Right lung (tissue), 5 donors: ENCODE results near the gene REM1. TPM values are rescaled to one million over a fixed set of nuclear protein-coding genes. Genes with fewer than 3 reads are reported as not detected.

ENCODE experiments used
- DNase-seq, 2 donors: peaks; one replicate each; pipeline ENCODE4 v3.0.0-alpha.2; 2013
- polyA plus RNA-seq, 5 donors: library from polyadenylated mRNA; unstranded; fragments of 120-200 nt; gene quantifications; one replicate each; pipeline versions ENCODE4 v1.2.1 to v1.2.3, GENCODE V29; 2013; ENCODE audit warnings: inconsistent platforms in 1 of 5, low replicate concordance in 1 of 5; ENCODE audit not compliant: insufficient read length in 5 of 5, insufficient read depth in 1 of 5

REM1 gene
- polyA plus RNA-seq, 5 donors: 5.2 to 9.1 (median 8.9) TPM

DNA sequence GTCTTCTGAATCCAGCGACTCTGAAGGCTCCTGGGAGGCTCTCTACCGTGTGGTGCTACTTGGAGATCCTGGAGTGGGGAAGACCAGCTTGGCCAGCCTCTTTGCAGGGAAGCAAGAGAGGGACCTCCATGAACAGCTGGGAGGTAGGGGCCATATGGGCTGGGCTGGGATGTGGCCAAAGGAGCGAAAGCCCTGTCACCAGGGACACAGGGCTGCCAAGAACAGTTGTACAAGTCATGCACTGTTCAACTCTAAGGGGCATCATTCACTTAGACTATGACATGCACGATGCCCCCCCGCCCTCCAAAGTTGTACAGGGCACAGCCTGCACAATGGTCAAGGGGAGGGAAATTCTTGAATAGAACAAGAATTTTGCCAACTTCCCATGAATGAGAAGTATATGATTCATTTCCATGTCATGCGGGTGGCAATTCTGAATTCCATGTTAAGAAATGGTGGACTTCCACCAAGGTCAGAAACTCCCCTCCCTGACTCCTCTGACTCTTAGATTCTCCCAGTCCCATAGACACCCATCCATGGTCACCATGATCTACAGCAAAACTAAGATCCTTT is 1.6 kb downstream of the REM1 start:
- DNase-seq: no peak

DNA sequence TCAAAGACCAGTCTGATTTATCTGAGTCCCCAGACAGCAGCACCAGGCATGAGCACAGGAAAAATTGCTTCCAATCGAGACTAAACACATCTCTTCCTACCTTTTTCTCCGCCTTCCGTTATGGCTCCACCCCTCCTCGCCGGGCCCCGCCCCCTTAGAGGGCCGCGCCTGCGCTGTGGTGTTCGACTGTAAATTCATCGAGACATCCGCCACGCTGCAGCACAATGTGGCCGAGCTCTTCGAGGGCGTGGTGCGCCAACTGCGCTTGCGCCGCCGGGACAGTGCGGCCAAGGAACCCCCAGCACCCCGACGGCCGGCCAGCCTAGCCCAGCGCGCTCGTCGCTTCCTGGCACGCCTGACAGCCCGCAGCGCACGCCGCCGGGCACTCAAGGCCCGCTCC is 8.9 kb downstream of the REM1 start:
- DNase-seq: no peak

DNA sequence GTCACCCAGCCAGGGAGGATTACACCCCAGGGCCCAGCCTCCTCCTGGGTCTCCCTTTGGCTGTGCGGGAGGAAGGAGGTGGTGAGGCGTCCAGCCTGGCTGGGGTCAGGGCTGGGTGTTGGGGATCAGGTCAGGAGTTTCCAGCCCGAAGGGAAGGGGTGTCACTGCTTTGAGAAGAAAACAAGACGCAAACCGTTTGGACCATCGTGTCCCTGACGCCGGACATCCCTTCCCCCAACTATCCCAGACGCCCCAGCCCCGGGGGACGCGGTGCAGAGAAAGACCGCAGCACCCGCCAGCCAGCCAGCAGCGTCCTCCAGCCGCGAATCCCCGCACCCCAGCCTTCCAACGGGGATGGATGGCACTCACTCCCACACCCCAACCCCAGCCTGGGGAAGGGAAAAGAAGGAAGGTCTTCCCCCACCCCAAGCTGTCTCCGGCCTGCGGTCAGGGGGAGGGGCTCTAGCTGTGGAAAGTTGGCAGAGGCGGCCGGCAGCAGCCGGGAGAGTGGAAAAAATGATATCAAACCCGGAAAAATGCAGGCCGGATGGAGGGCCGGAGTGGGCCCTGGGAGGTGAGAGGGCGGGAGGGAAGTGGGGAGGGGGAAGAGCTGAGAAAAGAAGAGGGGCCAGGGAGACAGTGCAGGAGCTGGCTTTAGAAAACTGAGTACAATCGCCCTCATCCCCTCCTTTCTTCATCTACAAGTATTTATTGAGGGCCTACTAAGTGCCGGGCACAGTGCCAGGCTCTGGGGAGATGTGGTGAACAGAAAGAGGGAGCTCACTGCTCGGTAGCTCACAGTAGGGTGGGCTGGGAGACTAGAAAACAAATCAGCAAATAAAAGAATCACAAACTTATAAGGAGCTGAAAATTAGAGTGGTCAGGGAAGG is 10.6 kb downstream of the REM1 start:
- DNase-seq: peak; percentile 92 to 94

DNA sequence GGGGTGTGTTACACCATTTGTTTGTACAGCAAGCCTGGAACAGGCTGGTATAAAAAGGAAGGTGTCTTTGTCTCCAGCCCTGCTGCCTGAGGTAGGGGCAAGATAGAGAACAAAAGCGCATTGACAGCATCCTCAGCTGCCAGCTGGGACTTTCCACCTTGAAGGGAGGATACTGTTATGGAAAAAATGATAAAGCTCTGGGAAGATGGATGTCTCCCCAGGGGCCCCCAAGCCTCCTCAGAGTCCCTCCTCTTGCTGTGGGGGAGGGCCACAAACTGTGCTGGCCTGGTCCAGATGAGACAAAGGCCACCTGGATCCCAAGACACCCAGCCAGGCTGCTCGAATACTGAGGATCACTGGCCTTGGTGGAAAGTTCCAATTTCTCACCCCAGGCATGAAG is 13.0 kb downstream of the REM1 start:
- no peak for DNase-seq

DNA sequence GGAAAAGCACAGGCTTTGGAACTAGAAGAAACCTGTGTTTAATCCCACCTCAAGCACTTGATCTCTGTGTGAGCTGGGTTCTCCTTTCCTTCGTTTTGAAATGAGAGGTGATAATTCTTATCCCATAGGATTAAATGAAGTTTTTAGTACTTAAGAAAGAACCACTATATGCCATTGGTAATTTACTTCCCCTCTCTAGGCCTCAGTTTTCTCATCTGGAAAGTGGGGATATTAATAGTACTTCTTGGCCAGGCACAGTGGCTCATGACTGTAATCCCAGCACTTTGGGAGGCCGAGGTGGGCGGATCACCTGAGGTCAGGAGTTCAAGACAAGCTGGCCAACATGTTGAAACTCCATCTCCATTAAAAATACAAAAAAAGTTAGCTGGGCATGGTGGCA is 14.1 kb downstream of the REM1 start:
- DNase-seq: no peak

DNA sequence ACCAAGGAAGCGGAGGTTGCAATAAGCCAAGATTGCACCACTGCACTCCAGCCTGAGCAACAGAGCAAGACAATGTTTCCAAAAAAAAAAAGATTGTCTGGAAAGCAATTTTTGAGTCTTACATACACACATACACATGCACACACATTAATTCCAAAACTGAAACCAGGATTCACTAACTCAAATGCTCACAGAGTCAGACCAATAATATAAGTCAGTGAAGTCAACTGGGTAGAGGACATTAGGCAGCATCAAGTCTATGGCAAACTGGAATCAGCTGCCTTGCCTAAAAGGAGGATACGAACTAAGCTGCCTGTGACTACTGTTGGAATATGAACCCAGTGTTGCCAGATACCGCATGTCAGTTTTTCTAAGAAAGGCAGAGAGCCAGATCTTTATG is 15.7 kb downstream of the REM1 start:
- no peak for DNase-seq

DNA sequence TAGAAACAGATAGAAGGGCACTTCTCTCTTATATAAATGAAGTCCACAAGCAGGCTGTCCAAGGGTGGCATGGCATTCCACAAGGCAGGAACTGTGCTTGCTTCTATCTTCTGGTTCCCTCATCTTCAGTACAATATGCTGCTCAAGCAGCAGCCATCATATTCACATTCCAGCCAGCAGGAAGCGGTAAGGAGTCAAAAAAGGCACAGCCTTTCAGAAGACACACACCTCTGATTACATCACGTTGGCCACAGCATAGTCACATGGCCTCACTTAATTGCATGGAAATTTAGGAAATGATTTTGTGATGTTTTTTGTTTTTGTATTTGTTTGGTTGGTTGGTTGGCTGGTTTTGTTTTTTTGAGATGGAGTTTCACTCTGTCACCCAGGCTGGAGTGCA is 19.0 kb downstream of the REM1 start:
- DNase-seq: peak in 1 of 2 donors; percentile 27

DNA sequence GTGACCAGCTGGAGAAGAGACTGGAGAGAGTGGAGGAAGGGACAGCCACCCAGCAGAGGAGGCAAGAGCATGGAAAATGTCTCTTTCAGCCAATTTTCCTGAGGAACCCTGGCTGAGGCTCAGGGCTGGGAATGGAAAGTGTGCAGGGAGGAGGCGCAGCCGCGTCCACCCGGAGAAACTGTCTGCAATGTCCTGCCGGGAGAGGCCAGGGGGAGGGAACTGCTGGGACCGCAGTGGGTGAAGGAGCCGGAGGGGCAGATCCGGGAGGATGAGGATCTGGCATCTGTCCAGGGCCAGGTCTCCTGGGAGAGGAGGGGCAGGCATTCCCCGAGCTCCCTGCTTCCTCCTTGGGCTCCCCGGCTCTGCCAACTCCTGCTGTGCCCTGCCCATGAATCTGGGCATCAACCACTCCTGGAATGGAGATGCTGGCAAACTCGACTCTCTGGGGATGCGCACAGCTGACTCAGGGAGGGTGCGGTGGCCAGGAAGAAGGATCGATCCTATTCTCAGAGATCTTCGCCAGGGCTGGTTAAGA is 21.7 kb downstream of the REM1 start:
- peak; percentile 87 to 90 for DNase-seq

DNA sequence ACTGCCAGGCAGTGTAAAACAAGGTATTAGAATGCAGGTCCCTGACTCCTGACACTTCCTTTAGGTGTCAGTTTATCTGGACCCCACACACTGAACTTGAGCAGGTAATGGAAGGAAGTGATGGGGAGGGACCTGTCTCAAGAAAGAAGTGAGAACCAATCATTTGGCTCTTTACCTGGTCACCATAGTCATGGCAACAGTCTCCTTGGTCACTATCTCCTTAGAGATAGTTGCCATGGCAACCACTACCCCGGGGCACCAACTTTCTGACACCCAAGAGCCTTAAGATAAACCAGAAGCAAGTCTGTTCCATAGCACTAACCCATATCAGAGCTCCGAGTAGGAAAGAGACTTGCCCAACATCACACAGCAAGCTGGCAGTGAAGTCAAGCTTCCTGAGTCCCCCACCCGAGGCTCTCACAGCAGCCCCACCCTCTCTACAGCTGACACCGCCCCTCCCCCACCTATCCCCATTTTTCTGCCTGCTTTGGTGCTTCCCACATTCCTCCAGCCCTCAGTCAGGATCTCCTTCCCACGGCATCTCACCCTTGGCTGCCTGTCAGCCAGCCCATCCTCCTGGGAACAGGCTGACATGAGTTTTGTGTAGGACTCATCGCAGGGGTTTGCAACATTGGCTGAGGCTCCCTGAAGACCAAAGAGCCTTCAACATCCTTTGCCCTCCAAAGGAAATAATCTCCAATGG is 22.9 kb downstream of the REM1 start:
- no peak for DNase-seq

DNA sequence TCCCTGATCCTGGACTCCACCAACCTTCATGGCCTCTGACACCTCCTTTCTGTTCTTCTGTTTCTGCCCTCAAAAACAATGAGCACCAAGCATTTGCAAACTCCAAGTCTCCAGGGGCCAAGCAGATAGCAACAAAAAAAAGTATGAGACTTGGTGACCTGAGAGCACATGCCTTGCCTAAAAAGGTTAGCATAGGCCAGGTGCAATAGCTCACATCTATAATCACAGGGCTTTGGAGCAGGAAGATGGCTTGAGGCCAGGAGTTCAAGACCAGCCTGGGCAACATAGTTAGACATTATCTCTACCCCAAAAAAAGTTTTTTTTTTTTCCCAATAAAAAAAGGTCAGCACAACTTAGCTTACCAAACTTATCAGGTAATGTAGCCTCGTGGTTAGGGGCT is 25.4 kb downstream of the REM1 start:
- no peak for DNase-seq

DNA sequence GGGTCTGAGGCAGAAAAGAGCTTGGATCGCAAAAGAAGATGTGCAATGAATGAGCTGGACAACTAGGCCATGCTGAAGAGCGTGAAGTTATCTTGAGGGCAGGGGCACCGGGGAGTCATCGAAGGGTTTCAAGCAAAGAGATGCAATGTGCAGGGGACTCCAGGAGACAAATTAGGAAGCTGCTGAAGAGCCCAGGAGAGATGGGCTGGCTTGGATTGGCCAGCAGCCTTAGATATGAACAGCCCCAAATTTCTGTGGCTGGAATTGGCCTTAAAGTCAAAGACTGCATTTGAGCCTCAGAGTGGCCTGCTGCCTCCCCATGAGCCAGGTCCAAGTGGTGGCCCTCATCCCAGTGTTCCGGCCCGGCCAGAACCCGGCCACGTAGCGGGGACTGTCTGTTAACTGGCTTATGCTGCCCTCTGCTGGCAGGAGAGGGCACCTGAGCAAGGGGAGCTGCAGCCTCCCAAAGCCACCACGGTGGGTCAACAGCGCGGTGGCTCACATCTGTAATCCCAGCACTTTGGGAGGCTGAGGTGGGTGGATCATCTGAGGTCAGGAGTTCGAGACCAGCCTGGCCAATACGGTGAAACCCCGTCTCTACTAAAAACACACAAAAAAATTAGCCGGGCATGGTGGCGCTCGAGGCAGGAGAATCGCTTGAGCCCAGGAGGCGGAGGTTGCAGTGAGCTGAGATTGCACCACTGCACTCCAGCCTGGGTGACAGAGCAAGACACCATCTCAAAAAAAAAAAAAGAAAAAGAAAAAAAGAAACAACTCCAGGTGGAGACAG is 28.0 kb downstream of the REM1 start:
- peak; percentile 76 to 81 for DNase-seq

DNA sequence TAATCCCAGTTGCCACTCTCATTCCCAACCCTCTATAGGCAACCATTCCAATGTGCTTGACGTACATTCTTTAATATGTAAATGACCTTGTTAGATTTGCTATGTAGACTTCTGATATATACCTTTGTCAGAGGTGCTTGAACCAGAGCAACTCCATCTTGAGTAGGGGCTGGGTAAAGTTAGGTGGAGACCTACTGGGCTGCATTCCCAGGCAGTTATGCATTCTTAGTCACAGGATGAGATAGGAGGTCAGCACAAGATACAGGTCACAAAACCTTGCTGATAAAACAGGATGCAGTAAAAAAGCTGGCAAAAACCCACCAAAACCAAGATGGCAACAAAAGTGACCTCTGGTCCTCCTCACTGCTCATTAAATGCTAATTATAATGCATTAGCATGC is 30.8 kb downstream of the REM1 start:
- no peak for DNase-seq

DNA sequence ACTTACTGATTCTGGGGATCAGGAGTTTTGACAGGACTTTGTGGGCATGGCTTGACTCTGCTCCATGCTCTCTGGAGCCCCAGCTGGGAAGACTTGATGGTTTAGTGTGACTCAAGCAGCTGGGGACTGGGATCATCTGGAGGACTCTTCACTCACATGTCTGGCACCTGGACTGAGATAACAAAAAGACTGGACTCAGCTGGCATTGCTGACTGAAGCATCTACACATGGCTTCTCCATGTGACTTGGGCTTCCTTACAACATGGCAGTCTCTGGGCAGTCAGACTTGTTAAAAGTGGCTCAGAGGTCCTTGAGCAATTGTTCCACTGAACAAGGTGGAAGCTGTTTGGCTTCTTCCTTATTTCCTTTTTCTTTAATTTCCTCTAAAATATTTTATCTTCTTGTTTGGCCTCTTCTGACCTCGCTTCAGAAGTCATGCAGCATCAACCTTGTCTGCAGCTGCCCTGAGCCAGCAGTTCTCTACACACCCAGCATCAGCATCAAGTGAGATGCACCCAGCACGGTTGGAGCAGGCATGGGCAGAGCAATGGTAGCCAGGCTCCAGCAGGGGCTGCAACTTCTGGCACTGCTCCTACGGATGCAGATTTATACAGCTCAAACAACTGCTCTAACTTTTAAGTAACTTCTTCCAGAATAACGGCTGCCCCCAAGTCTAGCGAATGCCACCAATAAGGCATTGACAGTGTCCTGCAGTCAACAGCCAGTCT is 33.6 kb downstream of the REM1 start:
- no peak for DNase-seq

DNA sequence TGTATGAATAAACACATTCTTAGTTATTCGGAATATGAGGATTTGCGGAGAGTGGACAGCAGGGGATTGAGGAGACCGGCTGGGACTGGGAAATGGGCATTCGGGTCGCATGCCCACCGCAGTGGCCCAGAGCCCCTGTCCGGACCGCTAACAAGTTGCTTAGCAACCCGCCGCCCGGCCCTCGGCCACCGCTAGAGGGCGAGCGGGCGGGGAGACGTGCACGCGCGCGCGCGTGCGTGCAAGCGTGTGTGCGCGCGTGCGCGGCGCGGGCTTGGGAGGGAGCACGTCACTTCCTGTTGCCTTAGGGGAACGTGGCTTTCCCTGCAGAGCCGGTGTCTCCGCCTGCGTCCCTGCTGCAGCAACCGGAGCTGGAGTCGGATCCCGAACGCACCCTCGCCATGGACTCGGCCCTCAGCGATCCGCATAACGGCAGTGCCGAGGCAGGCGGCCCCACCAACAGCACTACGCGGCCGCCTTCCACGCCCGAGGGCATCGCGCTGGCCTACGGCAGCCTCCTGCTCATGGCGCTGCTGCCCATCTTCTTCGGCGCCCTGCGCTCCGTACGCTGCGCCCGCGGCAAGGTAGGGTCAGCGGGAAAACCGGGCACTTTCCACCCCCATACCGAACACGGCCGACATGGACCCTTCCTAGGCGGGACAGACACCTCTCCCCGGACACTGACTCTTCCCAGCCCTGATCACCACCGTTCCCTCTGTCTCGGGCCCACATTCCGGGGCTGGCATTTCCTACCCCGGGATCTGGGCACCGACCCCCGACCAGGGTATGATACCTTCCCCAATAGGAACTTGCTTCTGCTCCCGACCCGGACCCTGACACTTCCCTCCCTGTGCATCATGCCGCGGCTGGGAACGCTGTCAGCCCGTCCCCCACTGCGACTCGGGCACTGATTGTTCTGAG is 39.3 kb downstream of the REM1 start, which contains the start of gene HM13:
TSS of gene HM13 (plus strand) at position 289 of the 918 bp plus-strand sequence. CDS start at position 399, 110 bp downstream.
- peak; percentile 96 to 97 for DNase-seq

DNA sequence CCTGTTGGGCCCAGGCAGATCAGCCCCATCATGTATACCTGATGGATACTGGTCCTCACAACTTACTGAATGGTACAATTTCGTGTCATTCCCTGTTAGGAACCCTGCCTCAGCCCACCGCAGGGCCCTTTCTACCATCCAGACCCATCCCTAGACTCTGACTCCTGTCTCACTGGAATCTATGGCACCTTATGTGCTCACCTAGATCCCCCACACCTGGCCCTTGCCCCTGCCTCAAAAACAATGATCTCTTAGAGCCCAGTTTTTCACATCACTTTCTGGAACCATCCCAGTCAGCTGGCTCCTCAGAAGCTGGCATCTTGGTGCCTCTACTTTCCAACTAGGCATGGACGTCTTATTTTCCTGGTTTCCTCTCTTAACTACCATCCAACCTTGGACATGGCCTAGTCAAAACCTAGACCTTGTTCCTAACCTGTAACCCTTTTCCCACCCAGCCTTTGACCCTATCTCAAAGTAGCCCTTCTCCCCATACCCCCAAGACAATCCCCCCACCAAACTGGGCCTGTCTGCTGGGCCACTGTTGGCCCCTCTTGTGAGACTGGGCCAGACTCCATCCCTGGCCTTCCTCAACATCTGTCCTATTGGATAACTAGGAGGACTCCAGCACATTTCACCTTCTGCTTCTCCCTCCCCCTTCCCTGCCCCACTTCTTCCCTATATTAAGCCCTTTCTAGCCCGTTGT is 40.1 kb downstream of the REM1 start:
- no peak for DNase-seq

DNA sequence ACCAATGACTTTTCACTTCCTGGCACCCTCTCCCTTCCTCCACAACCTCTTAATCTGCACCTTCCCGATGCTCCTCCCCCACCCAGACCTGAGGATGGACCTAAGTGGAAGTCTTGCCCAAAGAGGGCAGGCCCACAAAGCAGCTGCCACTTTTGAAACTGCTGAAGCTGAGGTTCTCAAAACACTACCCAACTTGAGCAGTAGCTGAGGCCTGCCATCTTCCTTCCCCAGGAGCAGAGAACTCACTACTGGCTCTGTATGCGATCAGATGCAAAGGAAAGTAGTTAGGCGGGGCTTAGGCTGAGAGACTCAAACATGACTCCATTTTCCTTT is 40.7 kb downstream of the REM1 start:
- no peak for DNase-seq

DNA sequence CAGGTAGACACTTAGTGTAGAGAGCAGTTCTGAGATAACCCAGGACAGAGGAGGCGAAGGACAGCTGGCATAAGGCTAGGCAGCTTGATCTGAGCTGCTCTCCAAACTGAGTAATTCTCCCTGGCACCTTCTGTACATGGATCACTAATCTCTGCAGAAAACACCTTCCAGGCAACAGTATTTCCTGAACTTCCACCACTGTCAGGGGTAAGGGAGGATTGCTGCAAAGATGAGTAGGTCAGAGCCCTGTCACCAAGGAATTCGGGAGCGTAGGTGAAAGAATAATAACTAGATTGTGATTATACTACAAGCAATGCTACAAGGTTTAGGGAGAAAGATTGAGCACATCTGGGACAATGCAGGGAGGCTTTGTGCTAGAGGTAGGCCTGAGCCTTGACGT is 41.1 kb downstream of the REM1 start:
- DNase-seq: no peak

DNA sequence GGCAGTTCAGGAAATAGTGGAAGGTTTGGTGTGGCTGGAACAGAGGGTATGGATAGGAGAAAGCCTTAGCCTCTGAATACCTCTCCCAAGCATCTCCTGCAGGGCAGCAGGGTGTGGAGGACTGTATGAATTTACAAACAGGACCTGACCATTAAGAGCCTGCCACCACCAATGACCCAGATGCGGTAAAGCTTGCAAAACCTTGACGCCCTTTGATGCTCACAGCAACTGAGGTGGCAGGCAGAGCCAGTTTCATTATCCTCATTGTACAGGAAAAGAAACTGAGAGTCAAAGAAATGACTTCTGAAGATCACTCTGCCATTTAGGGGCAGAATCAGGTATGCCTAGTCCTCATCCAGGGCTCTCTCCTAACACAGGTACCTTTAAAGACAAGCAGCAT is 41.6 kb downstream of the REM1 start:
- no peak for DNase-seq

DNA sequence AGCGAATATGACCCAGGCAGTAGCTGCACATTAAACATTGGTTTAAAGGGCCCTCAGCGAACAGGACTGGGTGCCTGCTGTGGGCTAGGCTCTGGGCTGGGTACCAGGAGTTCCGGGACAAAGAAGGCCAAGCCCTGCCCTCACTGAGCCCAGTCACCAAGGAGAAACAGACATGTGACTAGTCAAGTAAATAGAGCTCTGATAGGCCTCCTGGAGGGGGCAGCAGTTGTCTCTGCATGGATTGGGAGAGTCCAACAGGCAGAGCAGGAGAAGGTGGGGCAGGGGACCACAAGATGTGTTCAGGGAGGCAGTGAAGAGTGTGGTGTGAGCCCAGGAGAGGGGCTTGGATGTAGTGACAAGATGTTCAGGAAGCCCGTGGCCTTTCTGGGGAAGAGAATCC is 42.3 kb downstream of the REM1 start:
- no peak for DNase-seq
